ENCODE measurements around the gene PKIB.

Gene PKIB

DNA sequence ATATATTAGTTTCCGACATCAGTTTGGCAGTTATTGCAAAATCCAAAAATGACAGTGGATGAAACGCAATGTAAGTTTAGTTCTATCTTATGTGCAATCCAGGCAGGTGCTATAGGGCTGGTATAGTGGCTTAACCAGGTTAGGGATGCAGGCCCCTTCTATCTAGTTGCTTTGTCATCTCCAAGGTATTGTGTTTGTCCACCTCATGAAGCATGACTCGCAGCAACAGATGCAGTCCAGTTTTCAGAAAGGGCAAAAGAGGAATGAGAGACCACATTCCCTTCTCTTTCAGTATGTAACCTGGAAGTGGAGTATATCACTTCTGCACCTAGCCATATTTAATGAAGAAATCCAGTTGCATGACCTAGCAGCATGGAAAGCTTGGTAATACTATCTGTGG lies 59.7 kb downstream of the PKIB start:
- DNase-seq: no peak

DNA sequence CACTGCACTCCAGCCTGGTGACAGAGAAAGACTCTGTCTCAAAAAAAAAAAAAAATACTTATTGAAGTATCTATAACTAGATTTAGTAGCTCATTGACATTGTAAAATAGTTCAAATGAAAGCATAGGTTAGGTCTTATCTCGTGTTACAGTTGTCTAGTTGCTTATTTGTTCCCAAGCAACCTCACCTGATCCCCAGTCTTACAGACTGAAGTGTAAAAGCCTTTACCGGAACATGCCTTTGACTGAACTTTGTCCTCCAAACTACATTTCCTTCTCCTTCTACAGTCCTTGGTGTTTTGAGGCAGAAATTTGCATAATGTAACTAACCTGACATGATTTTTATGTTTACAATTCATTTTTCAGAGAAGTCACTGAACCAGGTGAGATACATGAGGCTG lies 61.0 kb downstream of the PKIB start:
- no peak for DNase-seq

DNA sequence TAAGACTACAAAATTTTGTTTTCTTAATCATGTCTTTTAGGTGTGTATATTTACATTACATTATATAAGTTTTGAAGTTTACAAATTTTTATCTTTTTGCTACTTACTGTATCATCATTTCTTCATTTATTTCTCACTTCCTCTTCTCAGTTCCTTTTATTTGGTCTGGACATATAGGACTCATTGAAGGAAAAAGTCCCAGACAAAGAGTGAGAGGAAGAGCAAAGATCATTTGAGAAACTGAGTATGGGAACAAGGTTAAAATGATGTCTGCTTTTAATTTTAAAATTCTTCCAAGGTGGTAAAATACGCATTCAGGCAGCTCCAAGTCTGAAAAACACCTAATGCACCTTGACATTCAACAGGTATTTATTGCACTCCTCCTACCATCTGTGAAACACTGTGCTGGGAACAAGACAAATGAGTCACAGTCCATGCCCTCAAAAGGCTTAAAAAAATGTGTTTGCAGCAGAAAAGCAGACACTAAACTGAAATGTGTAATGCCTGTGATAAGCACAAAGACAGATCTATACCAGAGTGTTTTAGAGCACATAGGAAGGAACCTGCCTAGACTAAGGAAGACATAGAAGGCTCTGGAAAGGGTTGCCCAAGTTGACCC lies 63.2 kb downstream of the PKIB start:
- no peak for DNase-seq

DNA sequence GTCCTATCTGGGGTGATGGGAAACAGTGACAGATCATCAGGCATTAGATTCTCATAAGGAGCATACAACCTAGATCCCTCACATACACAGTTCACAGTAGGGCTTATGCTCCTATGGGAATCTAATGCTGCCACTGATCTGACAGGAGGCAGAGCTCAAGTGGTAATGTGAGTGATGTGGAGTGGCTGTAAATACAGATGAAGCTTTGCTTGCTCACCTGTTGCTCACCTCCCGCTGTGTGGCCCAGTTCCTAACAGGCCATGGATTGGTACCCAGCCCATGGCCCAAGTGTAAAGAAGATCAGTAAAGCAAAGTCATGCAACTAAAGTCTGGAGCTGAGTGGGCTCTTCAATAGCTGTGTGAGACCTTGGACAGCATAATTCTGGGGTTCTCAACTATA lies 65.9 kb downstream of the PKIB start:
- no peak for DNase-seq

DNA sequence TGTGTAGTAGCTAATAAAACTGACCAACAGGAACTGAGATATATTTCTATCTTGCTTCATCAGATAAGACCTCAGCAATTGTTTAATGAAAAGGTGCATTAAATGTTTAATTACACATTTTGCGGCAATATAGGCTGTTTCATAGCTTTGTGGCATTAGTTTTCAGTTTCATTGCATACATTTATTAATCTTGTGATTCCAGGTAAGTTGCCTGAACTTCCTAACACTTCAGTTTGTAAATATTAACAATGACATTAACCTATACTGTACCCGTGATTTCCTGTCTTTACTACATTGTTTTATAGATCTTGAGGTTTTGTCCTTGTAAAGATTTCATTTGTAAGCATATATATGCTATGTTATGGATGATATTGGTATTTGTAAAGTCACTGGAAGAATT lies 66.5 kb downstream of the PKIB start:
- no peak for DNase-seq

DNA sequence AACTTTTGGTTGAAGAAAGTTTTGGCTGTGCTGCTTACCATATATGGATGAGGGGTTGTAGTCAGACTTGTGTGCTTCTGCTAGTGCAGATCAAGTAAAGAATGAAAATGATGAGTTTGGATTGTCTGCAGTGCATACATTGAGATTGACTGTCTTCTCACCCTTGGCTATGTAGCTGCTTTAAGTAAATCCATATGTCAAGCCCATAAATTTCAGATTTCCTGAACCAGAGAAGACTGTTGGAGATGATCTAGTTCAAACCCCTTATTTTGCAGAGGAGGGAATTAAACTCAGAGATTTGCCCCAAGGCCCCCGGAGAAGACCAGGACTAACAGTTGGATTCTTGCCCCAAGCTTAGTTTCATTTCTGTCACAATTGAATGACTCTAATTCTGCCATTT lies 67.2 kb downstream of the PKIB start:
- DNase-seq: no peak

DNA sequence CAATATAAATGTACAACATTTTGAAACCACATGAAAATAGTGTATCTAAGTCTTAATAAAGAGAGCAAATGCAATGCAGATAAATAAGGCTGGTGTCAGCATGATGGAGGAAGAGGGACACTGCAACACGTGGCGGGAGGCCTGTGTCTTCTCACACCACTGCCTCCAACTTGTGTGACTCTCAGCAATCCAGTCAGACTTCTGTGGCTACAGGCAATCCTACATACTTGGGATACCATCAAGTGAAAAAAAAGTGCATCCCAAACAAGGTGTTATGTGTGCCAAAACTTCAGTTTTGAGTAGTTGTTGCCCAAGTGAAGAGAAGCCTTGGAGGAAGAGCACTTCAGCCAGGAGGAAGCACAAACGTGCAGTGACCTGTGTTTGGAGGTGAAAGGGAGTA lies 68.6 kb downstream of the PKIB start:
- DNase-seq: no peak

DNA sequence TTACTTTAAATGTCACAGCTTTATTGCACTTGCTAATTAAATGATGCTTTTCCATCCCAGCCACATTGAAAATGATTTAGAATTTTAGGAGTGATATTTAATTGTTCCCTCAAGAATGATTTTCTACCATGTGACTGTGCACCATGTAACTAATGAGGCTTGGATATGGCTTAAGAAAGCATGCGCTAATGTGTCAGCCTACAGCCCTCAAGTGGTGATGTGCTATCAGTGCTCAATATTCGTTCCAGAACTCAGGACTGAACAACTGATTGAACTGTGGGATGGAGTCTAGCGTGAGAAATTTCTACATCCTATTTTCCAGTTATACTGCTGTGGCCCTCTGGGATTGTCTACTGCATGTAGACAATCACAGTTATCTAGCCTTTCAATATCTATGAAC lies 71.5 kb downstream of the PKIB start:
- DNase-seq: no peak

DNA sequence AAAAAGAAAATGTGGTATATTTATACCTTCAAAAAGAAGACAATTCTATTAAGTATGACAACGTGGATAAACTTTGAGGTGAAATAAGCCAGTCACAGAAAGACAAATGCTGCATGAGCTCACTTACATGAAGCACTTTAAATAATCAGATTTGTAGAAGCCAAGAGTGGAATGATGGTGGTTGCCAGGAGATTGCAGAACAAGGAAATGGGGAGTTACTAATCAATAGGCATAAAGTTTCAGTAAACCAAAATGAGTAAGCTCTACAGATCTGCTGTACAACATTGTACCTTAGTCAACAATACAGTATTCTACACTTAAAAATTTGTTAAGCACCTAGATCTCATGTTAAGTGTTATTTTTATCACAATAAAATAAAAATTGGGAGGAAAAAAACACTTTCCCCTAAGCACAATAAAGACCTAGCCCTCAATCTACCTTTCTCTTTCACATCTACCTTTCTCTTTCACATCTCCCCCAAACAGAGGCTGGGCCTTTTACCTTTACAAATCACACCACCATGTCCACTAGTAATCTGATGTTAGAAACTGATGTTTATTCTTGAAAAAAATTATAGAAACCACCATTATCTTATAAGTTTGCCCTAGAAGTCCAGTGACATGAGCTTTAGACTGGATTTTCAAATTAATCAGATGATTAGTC lies 73.9 kb downstream of the PKIB start:
- no peak for DNase-seq

DNA sequence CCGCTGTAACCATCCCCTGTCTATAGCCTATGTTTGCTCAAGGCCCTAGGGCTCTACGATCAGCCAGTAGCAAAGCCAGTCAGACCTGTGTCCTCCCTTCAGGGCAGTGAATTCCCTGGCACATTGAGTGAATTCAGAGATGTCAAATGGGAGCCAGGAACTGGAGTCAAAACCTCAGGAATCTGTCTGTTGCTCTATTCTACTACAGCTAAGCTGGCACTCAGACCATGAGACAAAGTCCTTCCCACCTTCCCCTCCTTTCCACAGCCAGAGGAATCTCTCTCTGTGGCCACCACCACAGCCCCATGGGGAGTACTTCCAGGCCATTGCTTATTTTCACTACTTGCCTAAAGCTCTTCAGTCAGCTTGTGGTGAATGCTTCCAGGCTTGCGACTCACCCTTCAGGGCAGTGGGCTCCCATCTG lies 82.0 kb downstream of the PKIB start:
- DNase-seq: no peak

DNA sequence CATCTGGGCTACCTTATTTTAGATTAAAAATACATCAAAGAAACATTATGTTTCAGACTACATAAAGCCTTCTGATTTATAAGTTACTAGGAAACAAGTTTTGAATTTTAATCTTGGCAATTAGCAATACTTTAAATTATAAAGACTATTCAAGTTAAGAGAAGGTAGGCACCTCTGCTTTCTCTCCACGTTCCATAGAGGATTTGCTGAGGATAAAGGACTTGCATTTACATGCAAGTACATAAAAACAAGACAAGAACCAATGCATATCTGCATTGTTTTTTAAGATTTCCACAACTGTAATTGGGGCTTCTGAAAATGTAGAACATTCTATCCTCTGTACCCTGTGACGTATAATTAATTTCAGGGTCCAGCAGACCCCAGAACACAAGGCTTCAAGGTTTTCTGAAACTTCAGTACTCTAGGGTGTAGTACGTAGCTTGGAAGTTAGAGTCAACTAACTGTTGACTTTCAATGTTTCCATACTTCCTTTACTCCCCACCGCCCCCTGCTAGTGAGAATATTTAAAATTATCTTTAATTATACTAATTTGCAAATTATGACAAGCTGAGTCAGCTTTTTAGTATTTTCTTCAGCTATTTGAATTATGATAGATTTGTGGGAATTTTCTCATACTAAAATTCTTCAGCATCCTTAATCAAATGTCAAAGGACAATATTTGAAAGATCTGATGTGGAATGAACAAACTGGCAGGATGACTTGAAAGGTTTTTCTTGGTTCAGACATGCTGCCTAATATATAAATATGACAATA lies 82.8 kb downstream of the PKIB start:
- no peak for DNase-seq

DNA sequence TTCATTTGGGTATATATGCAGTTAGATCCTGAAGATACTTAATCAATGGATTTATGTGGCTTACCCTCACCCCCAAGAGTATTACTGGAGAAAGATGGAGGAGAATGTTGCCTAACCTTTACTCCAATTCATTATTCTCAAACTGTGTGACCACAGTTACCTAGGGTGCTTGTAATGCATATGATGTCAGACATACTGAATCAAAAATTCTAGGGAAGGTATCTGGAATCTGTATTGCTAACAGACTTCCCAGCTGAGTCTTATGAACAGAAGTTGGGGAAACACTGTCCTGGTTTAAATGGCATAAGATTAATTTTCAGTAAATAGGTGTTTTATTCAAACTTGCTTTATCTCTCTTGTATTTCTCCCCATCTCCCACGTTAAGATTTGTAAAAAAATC lies 83.9 kb downstream of the PKIB start:
- DNase-seq: no peak

DNA sequence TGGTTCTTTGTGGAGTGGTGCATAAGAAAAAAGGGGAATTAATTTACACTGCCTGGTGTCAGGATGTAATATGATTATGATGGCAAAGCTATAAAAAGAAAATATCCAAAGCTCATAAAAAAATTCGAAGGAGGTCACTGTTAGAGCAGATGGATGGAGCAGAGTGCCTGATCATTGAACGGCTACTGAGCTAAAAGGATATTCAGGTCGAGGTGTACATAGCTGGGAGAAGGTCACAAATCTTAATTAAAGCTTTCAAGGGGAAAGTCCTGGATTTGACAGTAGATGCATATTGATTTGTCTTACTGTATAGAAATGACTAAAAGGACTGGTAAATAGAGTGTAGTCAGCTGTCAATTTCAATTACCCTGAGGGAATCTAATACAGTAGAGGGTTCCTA lies 84.4 kb downstream of the PKIB start:
- DNase-seq: no peak

DNA sequence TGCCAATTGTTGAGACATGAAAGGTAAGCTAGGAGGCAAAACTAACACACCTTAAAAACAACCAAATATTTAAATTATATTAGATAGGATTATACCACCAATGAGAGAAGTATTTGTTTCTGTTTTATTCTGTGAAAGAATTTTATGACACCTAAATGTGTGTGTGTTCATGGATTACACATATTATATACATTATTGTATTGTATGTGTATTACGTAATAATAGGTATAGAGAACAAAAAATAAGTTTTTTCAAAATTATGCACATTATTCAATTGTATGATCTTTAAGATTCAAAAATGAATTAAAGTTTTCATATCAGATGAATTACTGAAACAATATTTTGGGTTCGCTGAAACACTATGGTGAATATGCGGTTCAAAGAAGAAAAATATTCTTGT lies 85.0 kb downstream of the PKIB start:
- DNase-seq: no peak

DNA sequence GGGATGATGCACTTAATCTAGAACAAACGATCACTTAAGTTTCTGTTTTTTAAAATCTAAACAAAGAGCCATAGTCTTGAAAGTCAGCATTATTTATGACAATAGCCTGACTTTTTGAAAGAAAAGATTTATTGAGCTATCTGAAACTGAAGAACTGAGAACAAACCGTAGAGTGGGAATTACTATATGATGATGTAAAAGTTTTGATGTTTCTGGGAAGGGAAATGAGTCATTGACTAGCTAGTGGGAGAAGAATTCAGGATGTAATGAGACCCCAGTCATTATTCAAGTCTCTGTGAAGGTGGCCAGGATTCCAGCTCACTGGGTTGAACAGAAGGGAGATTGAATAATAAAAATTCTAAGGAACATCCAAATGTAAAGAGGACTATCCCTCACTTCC lies 85.9 kb downstream of the PKIB start:
- DNase-seq: no peak

DNA sequence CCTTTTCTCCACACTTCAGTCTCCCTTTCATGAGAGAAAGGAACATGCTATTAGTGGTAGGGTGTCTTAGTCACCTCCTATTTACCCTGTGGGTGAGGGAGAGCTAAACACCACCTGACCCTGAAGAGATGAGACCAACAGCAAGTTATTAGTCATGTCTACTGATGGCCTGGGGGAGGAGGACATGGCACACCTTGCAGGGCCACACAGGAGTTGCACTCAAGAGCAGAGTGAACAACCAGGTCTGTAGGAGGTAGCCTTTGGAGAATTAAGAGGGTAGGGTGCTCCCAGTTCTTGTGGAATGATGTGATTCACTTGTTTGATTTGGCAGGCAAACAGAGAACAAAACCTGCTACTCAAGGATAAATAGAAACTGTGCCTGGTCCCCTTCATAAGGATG lies 86.6 kb downstream of the PKIB start:
- no peak for DNase-seq

DNA sequence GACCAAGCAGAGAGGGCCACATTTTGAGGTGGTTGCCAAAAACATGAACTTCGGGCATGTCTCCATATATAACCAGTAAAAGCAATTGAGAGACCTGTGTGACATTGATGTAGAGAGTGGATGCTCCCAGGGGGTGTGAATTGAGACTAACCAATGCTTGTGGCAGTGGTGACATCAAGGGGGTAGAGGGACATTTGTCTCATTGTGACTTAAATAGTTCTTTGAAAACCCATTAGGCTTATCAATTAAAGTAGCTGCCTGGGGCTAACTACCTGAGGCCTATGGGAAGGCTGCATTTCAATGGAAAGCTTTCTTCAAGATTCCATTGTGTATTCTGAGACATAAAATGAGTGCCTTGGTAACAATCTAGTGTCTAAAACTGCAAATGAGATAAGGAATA lies 87.3 kb downstream of the PKIB start:
- no peak for DNase-seq

DNA sequence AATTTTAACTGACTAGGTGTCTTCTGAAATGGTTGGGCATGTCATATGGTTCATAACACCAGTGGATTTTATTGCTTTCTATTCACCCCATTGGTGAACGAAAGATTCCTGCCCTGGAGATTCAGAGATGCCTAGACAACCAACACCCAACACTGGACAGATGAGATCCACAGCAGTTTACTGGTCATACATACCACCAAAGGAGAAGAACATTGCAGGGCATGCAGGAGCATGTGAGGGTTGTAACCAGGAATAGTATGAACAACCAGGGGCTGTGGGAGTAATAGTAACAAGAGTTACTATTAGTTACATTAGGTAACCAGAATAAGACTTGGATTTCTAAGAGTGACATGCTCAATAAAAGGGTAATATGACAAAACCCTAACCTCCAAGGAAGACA lies 91.5 kb downstream of the PKIB start:
- no peak for DNase-seq

DNA sequence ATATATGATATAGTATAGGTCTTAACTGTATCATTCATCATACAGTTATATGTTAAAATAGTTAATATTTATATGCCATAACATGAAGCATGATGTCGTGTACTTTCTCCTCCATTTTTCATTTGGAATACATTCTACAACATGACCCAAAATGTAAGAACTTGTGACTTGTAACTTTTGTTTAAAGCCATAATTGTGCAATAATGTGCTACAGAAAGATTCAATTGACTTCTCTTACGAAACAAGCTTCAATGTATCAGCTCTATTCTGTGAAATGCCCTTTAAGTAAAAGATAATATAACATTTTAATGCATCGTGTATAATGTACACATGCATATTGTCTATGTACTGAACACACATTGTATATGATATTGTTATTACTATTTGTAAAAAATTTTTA lies 92.6 kb downstream of the PKIB start:
- DNase-seq: no peak

DNA sequence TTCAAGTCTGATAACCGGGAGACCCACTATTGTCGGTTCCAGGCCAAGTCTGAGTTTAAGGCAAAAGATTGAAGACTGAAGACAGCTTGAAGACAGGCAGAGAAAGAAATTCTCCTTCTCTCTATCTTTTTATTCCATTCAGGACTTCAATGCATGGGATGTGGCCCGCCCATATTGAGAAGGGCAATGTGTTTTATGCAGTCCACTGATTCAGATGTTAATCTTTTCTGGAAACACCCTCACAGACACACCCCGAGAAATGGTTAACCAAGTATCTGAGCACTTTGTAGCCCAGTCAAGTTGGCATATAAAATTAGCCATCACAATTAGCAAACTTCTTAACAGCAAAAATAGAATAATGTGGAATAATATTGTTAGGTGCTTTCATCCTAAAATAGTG lies 93.9 kb downstream of the PKIB start:
- no peak for DNase-seq

DNA sequence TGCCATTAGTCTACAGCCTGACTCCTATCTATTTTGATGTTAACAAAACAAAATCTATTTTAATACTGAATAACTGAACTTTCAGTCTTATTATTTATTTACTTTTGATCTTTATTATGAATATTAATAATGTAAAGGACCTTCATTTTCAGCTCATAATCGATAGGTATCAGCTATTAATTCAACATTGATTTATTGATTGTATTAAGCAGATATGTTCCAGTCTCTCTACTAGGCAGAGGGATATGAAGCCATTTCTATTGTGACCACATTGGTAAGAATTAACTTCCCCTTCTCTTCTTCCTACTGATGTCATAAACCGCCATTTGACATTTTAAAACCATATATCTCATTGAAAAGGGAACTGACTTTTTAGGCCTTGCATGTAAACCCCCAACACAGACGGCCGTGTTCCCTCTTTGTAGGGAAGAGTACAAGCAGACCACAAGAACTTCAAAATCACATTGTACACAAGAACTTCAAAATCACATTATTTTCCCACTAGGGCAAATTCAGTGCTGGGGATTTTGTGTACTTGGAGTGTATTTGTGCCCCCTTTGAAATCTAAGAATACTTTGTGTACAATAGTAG lies 99.8 kb downstream of the PKIB start:
- no peak for DNase-seq

DNA sequence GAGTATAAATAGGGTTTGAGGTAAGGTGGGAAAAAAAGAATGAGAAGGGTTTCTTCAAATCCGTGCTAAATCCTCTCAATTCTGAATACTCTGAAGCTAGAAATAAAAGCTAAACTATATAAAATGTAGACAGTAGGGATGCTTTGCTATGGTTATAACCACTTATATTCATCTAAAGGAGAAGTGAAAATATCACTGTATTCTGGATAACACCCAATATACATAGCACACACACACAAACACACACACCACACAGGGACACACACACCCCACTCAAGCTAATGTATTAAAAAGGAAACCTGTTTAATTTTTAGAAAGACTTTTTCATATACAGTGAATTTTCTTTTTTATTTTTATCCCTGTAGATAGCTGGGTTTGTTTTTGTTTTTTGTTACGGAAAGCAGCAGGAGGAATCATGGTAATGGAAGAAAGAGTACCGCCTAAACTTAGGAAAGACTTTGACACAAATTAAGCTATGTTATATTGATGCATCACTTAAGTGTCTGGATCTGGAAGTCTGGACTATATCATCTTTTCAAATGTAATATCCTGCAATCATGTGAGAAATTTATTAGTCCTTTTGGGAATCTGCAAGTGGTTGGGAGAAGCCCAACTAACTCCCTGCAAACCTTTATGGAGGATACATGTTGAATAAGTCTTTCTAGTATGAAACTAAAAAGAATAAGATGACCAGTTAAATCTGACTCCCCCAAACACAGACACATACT lies 100.9 kb downstream of the PKIB start:
- no peak for DNase-seq

DNA sequence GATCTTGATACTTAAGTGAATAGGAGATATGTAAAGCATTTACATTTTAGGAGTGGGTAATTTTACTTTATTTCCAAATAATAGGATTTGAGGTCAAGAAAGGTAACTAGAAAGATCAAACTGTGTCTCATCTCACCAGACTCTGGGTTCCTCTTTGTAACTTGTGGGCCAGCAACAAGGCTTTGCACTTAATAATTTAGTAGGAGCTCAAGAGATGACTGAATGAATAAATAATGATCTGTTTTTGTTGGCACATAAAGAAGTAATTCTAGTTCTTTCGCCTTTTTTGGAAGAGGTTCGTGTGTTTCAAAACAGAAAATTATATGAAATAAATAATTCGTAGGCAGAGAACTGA lies 101.9 kb downstream of the PKIB start:
- no peak for DNase-seq

All from activated CD8-positive, alpha-beta memory T cell treated with anti-CD3 and anti-CD28 coated beads, Interleukin-2, amount 50 U/mL, for 4 hours (primary cell).